H54 (cell line): Measurements from ENCODE around the gene MCRS1.
"Not testable (repeated sequence)": the region's sequence is repeated elsewhere in the genome, so short reads cannot be mapped to it uniquely, and the experiment has no call there.

ENCODE experiments used
- DNase-seq: peaks from one replicate; pipeline ENCODE4 v3.0.0; 2011; ENCODE audit warnings: low spot score, mixed read lengths; ENCODE audit not compliant: insufficient read length
- FAIRE-seq: peaks from 3 replicates; lab custom pipeline; 2011; peaks lifted over from hg19 to GRCh38; lab: Jason Lieb, UNC
- POLR2A ChIP-seq: IDR thresholded peaks from 2 replicates; pipeline ENCODE4 v1.6.1; 2011; ENCODE audit warnings: low read depth, mild to moderate bottlenecking, low read length

Gene MCRS1

GRCh38 chr12:49567611-49568441 is at the start of gene MCRS1:
Gene MCRS1 (minus strand): TSS chr12:49568142. CDS start chr12:49566731, 1,411 bp downstream.
- FAIRE-seq (peak; percentile 66), DNase-seq (peak; percentile 94)
- TF ChIP-seq POLR2A, result peak; percentile 67

- TF ChIP-seq POLR2A, result no peak
- FAIRE-seq (no peak), DNase-seq (no peak)
These were observed 48.7 kb upstream of the MCRS1 start for GRCh38 chr12:49616533-49617219.

- no peak for FAIRE-seq
- TF ChIP-seq POLR2A, result no peak
- DNase-seq, result no peak
These were observed 47.8 kb upstream of the MCRS1 start for GRCh38 chr12:49615725-49616124.

- no peak for DNase-seq
- FAIRE-seq, result no peak
- TF ChIP-seq POLR2A, result no peak
These were observed 44.3 kb upstream of the MCRS1 start for GRCh38 chr12:49612210-49612609.

DNA sequence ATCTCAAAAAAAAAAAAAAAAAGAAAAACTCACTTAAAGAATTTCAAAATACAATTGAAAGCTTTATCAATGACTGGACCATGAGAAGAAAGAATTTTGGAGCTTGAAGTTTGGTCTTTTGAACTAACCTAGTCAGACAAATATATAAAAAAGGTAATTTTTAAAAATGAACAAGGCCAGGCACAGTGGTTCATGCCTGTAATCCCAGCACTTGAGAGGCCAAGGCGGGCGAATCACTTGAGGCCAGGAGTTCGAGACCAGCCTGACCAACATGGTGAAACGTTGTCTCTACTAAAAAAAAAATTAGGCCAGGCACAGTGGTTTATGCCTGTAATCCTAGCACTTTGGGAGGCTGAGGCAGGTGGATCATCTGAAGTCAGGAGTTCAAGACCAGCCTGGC is 42.8 kb upstream of the MCRS1 start:
- FAIRE-seq, DNase-seq: not testable (repeated sequence)

DNA sequence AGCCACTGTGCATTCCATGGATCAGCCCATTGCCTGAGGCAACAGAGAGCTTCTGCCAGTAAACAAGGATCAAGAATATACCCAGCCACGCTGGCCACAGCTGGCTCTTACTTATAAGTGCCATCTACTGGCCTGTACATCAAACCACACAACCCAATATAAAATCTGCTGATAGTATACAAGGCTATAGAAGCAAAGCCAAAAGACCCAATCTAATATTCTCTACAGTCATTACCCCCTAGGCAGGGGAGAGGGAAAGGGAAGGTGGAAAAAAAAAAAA is 41.9 kb upstream of the MCRS1 start:
- FAIRE-seq (no peak), DNase-seq (no peak)

GRCh38 chr12:49609059-49609874 is 41.3 kb upstream of the MCRS1 start:
- no peak for FAIRE-seq
- TF ChIP-seq POLR2A, result no peak

More for the DNA sequence above, 41.9 kb upstream of the MCRS1 start:
- TF ChIP-seq POLR2A, result no peak

GRCh38 chr12:49605539-49605938 is 37.6 kb upstream of the MCRS1 start, which contains the start of gene FAM186B:
Gene FAM186B (minus strand): TSS chr12:49605639. CDS start chr12:49605477, 162 bp downstream.
- not testable (repeated sequence) for FAIRE-seq, DNase-seq

More at GRCh38 chr12:49609059-49609874, 41.3 kb upstream of the MCRS1 start:
- DNase-seq, result no peak

- FAIRE-seq, result no peak
These were observed 36.9 kb upstream of the MCRS1 start for GRCh38 chr12:49604856-49605255.

GRCh38 chr12:49603721-49604120 is 35.8 kb upstream of the MCRS1 start:
- TF ChIP-seq POLR2A, result no peak
- FAIRE-seq (no peak), DNase-seq (no peak)

More at GRCh38 chr12:49604856-49605255, 36.9 kb upstream of the MCRS1 start:
- TF ChIP-seq POLR2A, result no peak
- DNase-seq, result no peak

DNA sequence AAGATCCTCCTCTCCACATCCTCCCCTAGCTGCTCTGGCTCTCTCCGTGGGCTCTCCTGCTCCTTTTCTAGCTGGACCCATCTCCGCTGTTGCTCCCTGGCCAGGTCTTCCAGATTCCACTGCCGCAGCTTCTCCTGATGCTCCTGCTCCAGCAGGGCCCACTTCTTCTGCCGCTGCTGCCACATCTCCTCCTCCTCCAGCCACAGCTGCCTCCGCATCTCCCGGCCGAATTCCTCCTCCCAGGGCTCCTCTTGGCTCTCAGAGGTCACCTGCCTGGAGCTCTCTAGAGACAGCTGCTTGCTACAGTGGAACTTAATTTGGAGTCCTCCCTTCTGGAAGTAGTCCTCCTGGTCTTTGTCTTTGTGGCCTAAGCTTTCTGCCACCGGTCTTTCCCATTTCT is 32.0 kb upstream of the MCRS1 start:
- DNase-seq, result no peak
- FAIRE-seq, result no peak
- TF ChIP-seq POLR2A, result no peak

DNA sequence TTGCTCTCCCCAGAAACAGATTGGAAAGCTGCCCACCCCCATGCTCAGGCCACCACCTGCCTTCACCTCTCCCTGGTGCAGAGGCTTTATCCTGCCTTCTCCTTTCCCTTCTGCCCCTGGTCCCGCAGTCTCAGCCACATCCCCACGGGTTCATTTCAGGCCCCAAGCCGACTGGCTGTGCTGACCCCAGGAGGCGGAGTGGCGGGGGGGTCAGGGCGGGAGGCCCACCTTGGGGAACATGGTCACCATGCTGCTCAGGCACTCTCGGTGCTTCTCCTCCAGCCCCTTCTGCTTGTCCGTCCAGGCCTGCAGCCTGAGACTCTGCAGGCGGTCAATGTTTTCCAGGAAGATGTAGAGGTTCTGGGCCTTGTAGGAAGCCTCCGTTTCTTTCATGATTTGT is 30.6 kb upstream of the MCRS1 start:
- DNase-seq, result no peak
- FAIRE-seq, result no peak
- no peak for TF ChIP-seq POLR2A

DNA sequence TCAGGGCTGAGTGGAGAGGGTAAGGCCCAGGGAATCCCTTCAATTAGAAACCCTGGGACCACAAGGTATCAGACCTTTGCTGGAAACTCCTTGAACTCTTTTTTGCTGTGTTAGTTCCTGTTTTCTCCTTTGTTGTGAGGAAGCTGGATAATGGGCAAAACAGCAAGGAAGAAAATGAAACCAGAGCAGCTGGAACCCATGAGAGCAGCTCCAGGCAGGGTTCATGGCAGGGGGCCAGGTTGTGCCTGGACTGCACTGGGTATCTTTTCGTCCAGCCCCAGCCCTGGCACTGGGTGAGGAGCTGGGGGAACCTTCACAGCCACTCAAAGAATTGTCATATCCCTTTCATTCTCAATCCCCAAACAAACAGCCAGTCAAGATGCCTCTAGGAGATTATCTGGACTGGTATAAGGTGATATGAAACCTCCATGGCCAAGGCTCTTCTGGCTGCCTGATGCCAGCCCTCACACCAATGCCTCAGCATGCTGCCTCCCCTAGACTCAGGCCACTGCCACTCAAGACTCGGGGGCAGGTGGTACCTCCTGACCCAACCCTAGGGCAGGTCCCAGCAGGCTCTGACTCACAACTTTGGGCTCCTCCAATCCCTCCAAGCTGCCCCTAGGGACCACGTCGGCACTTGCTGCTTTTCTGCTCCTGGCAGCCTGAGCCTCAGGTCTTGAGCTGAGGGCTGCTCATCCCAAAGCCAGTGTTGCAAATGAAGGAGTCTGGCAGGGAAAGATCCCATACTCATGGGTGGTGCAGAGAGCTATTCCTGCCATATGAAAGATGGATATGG is 21.0 kb upstream of the MCRS1 start:
- TF ChIP-seq POLR2A, result no peak
- FAIRE-seq (no peak), DNase-seq (no peak)
